ENCODE results near the gene MNX1. TPM values are rescaled to one million over a fixed set of nuclear protein-coding genes. Genes with fewer than 3 reads are reported as not detected.

The MNX1 gene
- total and polyA plus RNA-seq, 2 of the 4 experiments (the other 2 are of a cell fraction), result not detected

- Histone ChIP-seq H3K4me1 (ENCODE audit: control insufficient read depth, insufficient read depth, low read length) (no peaks in the 10 kb centered on the region), H4K8ac (ENCODE audit: low read depth in 2 of 2, low read length in 2 of 2) (no peak overlapping the region), H4K91ac (ENCODE audit: insufficient read depth, low read depth, low read length) (no peak overlapping the region), H2AK5ac (ENCODE audit: low read depth, low read length) (no peak overlapping the region), H3K4ac (ENCODE audit: low read depth, low read length) (no peak overlapping the region), H4K20me1 (ENCODE audit: insufficient read depth, low read length) (no peaks in the 10 kb centered on the region; the same call in 1 of the 2 replicates), H3K56ac (ENCODE audit: extremely low read depth, insufficient read depth, low read length) (no peak overlapping the region), H4K5ac (ENCODE audit: low read depth, low read length) (no peak overlapping the region), H3K36me3 (ENCODE audit: control insufficient read depth, insufficient read depth, low read length) (no peaks in the 10 kb centered on the region), H3K27me3 (ENCODE audit: control insufficient read depth, insufficient read depth, low read length) (peaks cover 94% of the 10 kb centered on the region), H3K9ac (ENCODE audit: low read depth, low read length) (no peak overlapping the region), H3K4me2 (ENCODE audit: low read depth, low read length) (no peak overlapping the region), H3K23ac (ENCODE audit: low read depth, low read length) (no peak overlapping the region), H3K9me3 (ENCODE audit: control insufficient read depth, insufficient read depth, low read length) (peaks cover 8% of the 10 kb centered on the region), H2BK15ac (ENCODE audit: low read depth, low read length) (no peak overlapping the region), H2BK20ac (ENCODE audit: low read depth, low read length) (no peak overlapping the region), H3K79me1 (ENCODE audit: low read depth in 1 of 2, low read length in 2 of 2) (no peaks in the 10 kb centered on the region), H3K18ac (ENCODE audit: low read depth, low read length) (no peak overlapping the region), H2BK5ac (ENCODE audit: low read depth, low read length, poor library complexity, severe bottlenecking) (no peak overlapping the region), H3K4me3 (ENCODE audit: insufficient read depth, low read depth, low read length) (no peak overlapping the region), H2AK9ac (replicated peaks; ENCODE audit: low read depth, low read length, poor library complexity) (no peak overlapping the region), H2BK120ac (ENCODE audit: low read depth, low read length) (no peak overlapping the region), H3K14ac (replicated peaks; ENCODE audit: low read depth, low read length) (no peak overlapping the region), H2AFZ (replicated peaks; ENCODE audit: low read length, poor library complexity) (no peak overlapping the region), H3K9me1 (ENCODE audit: insufficient read depth, low read length) (no peaks in the 10 kb centered on the region), H3K27ac (ENCODE audit: insufficient read depth, low read length) (no peak overlapping the region)
- CTCF ChIA-PET, result no interaction called here
- no peak for DNase-seq
- dilution Hi-C loops (cut with HindIII; ENCODE audit: low sequenced_read_pairs, unreplicated experiment), result no loop called here
- in situ Hi-C loops (cut with MboI; ENCODE audit: low sequenced_read_pairs), result no loop called here
- POLR2A ChIA-PET (ENCODE audit: unreplicated experiment), result no interaction called here
- WGBS, 2 experiments (ENCODE audit: extremely low coverage in 2 of 2, insufficient read length in 1 of 2), result 8% methylated on average over 29 of the region's 77 CpGs; no CpG with 5 or more reads in 1 of the 2 experiments
- intact Hi-C loops (cut with micrococcal nuclease), result no loop called here
- ATAC-seq (ENCODE audit: low read depth), result no peak
- no TSS peak for BruUV-seq (replicated peaks)
- TF ChIP-seq CHD1 (IDR thresholded peaks at IDR 0.05; ENCODE audit: low read depth, low read length), result no peak
- TF ChIP-seq NFE2L2 (IDR thresholded peaks at IDR 0.05; ENCODE audit: low read depth, low read length), result no peak
- TF ChIP-seq CEBPB (IDR thresholded peaks at IDR 0.05; ENCODE audit: low read depth, low read length), result no peak
- TF ChIP-seq RCOR1 (IDR thresholded peaks at IDR 0.05; ENCODE audit: insufficient replicate concordance, low read length), result no peak
- no peak for TF ChIP-seq MAZ (IDR thresholded peaks at IDR 0.05; ENCODE audit: borderline replicate concordance, low read depth, low read length)
- no peak for TF ChIP-seq USF2 (IDR thresholded peaks at IDR 0.05; ENCODE audit: low read depth, low read length)
- TF ChIP-seq RAD21 (IDR thresholded peaks at IDR 0.05; ENCODE audit: low read length), result no peak
- no peak for TF ChIP-seq SMC3 (IDR thresholded peaks at IDR 0.05; ENCODE audit: low read depth, low read length)
- no peak for TF ChIP-seq POLR2A (IDR thresholded peaks at IDR 0.05; ENCODE audit: low read depth, low read length)
- TF ChIP-seq BHLHE40 (IDR thresholded peaks at IDR 0.05; ENCODE audit: low read depth, low read length), result no peak
- no peak for TF ChIP-seq ELK1 (IDR thresholded peaks at IDR 0.05; ENCODE audit: borderline replicate concordance, low read depth, low read length)
- no peak for TF ChIP-seq RFX5 (IDR thresholded peaks at IDR 0.05; ENCODE audit: low read depth, low read length)
- no peak for TF ChIP-seq MXI1 (IDR thresholded peaks at IDR 0.05; ENCODE audit: borderline replicate concordance, low read depth, low read length)
- TF ChIP-seq MAFK (IDR thresholded peaks at IDR 0.05; ENCODE audit: low read depth, low read length), result no peak
- TF ChIP-seq CTCF (conservative IDR thresholded peaks at IDR 0.05; ENCODE audit: low read depth, low read length), result no peak
- no peak for TF ChIP-seq FOS (IDR thresholded peaks at IDR 0.05; ENCODE audit: low read depth, low read length)
Measured at GRCh38 chr7:157005456-157006204, 4.8 kb downstream of the MNX1 start.

All from IMR-90 (cell line).